ENCODE data around the gene TMEM267.
"Not testable (repeated sequence)": the region's sequence is repeated elsewhere in the genome, so short reads cannot be mapped to it uniquely, and the experiment has no call there.

TMEM267 gene

GRCh38 chr5:43482490-43483297 lies 971 bp downstream of the TMEM267 start:
- no peak for TF ChIP-seq TOX (CRISPR knock-in tag; IDR thresholded peaks at IDR 0.05; ENCODE audit: borderline replicate concordance)
- TF ChIP-seq ZNF70 (CRISPR knock-in tag; IDR thresholded peaks at IDR 0.05), result no peak
- 0 out of 2 replicates have a peak, but pooled peaks have one; percentile 10 for TF ChIP-seq ISL1 (CRISPR knock-in tag; IDR thresholded peaks at IDR 0.05)
- TF ChIP-seq ESRRG (CRISPR knock-in tag; IDR thresholded peaks at IDR 0.05), result no peak
- TF ChIP-seq TCF4 (CRISPR knock-in tag; IDR thresholded peaks at IDR 0.05; ENCODE audit: borderline replicate concordance), result peak; percentile 31; the same call in 1 of the 2 replicates
- no peak for ATAC-seq

- no peak for TF ChIP-seq ZNF565 (CRISPR knock-in tag; conservative IDR thresholded peaks at IDR 0.05; ENCODE audit: low read depth)
- no peak for TF ChIP-seq GLIS3 (CRISPR knock-in tag; IDR thresholded peaks at IDR 0.05)
- TF ChIP-seq SNAI2 (CRISPR knock-in tag; IDR thresholded peaks at IDR 0.05), result no peak
- no peak for TF ChIP-seq ARNTL (CRISPR knock-in tag; IDR thresholded peaks at IDR 0.05; ENCODE audit: borderline replicate concordance, low read depth)
- TF ChIP-seq ZFP3 (CRISPR knock-in tag; IDR thresholded peaks at IDR 0.05), result no peak
- no peak for TF ChIP-seq ZFP30 (CRISPR knock-in tag; IDR thresholded peaks at IDR 0.05)
- no peak for TF ChIP-seq ESRRG (CRISPR knock-in tag; IDR thresholded peaks at IDR 0.05)
- TF ChIP-seq PATZ1 (CRISPR knock-in tag; IDR thresholded peaks at IDR 0.05; ENCODE audit: borderline replicate concordance), result no peak
- TF ChIP-seq ISL1 (CRISPR knock-in tag; IDR thresholded peaks at IDR 0.05), result no peak
- TF ChIP-seq TSHZ2 (CRISPR knock-in tag; IDR thresholded peaks at IDR 0.05), result no peak
- no peak for TF ChIP-seq OSR1 (CRISPR knock-in tag; IDR thresholded peaks at IDR 0.05)
- no peak for TF ChIP-seq ZC3H10 (CRISPR knock-in tag; IDR thresholded peaks at IDR 0.05)
- no peak for TF ChIP-seq TOX (CRISPR knock-in tag; IDR thresholded peaks at IDR 0.05; ENCODE audit: borderline replicate concordance)
- TF ChIP-seq CSRNP3 (CRISPR knock-in tag; IDR thresholded peaks at IDR 0.05), result no peak
- TF ChIP-seq POU6F1 (CRISPR knock-in tag; IDR thresholded peaks at IDR 0.05; ENCODE audit: borderline replicate concordance, low read depth), result no peak
- TF ChIP-seq ZNF8 (CRISPR knock-in tag; IDR thresholded peaks at IDR 0.05), result no peak
- ATAC-seq, result no peak
Measured at GRCh38 chr5:43469671-43470391, 13.8 kb downstream of the TMEM267 start.

DNA sequence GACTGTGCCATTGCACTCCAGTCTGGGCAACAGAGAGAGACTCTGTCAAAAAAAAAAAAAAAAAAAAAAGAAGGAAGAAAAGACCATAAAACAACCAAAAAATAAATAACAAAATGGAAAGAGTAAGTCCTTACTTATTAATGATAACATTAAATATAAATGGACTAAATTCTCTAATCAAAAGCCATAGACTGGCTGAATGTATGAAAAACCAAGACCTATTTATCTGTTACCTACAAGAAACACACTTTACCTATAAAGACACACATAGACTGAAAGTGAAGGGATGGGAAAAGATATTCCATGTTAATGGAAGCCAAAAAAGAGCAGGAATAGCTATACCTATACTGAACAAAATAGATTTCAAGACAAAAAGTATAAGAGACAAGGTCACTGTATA lies 16.6 kb downstream of the TMEM267 start:
- no peak for TF ChIP-seq RARB (CRISPR knock-in tag; IDR thresholded peaks at IDR 0.05)
- TF ChIP-seq SNAI2 (CRISPR knock-in tag; IDR thresholded peaks at IDR 0.05), result no peak
- no peak for TF ChIP-seq TOX (CRISPR knock-in tag; IDR thresholded peaks at IDR 0.05; ENCODE audit: borderline replicate concordance)
- TF ChIP-seq ZNF70 (CRISPR knock-in tag; IDR thresholded peaks at IDR 0.05), result no peak
- TF ChIP-seq ZC3H10 (CRISPR knock-in tag; IDR thresholded peaks at IDR 0.05), result no peak
- no peak for ATAC-seq

DNA sequence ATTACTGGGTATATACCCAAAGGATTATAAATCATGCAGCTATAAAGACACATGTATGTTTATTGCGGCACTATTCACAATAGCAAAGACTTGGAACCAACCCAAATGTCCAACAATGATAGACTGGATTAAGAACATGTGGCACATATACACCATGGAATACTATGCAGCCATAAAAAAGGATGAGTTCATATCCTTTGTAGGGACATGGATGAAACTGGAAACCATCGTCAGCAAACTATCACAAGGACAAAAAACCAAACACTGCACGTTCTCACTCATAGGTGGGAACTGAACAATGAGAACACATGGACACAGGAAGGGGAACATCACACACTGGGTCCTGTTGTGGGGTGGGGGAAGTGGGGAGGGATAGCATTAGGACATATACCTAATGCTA lies 18.2 kb downstream of the TMEM267 start:
- not testable (repeated sequence) for ATAC-seq
